ENCODE measurements around the gene L3MBTL3.

Gene L3MBTL3

GRCh38 chr6:130018292-130018743 is at the start of gene L3MBTL3:
L3MBTL3 (plus strand) TSS chr6:130018581; CDS start chr6:130042700, 24,119 bp downstream.
- DNase-seq (ENCODE audit: extremely low spot score, insufficient read length, low read depth) (peak; percentile 74), FAIRE-seq (peak; percentile 78)

GRCh38 chr6:129969064-129969463 is 49.3 kb upstream of the L3MBTL3 start:
- DNase-seq (ENCODE audit: extremely low spot score, insufficient read length, low read depth) = no peak
- no peak for FAIRE-seq

- FAIRE-seq = no peak
These were observed 42.3 kb upstream of the L3MBTL3 start for GRCh38 chr6:129976110-129976509.

GRCh38 chr6:129978148-129978916 is 40.0 kb upstream of the L3MBTL3 start:
- FAIRE-seq = no peak
- no peak for DNase-seq (ENCODE audit: extremely low spot score, insufficient read length, low read depth)

More at GRCh38 chr6:129976110-129976509, 42.3 kb upstream of the L3MBTL3 start:
- DNase-seq (ENCODE audit: extremely low spot score, insufficient read length, low read depth) = no peak

GRCh38 chr6:129980821-129981220 is 37.6 kb upstream of the L3MBTL3 start:
- DNase-seq (ENCODE audit: extremely low spot score, insufficient read length, low read depth) (no peak), FAIRE-seq (no peak)

GRCh38 chr6:129981598-129981997 is 36.8 kb upstream of the L3MBTL3 start:
- FAIRE-seq (no peak), DNase-seq (ENCODE audit: extremely low spot score, insufficient read length, low read depth) (no peak)

GRCh38 chr6:129989396-129989795 is 29.0 kb upstream of the L3MBTL3 start:
- DNase-seq (ENCODE audit: extremely low spot score, insufficient read length, low read depth) (no peak), FAIRE-seq (no peak)

GRCh38 chr6:129992881-129993280 is 25.5 kb upstream of the L3MBTL3 start:
- DNase-seq (ENCODE audit: extremely low spot score, insufficient read length, low read depth) (no peak), FAIRE-seq (no peak)

- no peak for FAIRE-seq
- DNase-seq (ENCODE audit: extremely low spot score, insufficient read length, low read depth) = no peak
These were observed 24.0 kb upstream of the L3MBTL3 start for GRCh38 chr6:129994410-129994809.

- DNase-seq (ENCODE audit: extremely low spot score, insufficient read length, low read depth) = no peak
- no peak for FAIRE-seq
These were observed 22.0 kb upstream of the L3MBTL3 start for GRCh38 chr6:129996387-129996786.

- FAIRE-seq (no peak), DNase-seq (ENCODE audit: extremely low spot score, insufficient read length, low read depth) (no peak)
These were observed 17.6 kb upstream of the L3MBTL3 start for GRCh38 chr6:130000526-130001421.

- no peak for FAIRE-seq
These were observed 10.0 kb upstream of the L3MBTL3 start for GRCh38 chr6:130008236-130008873.

GRCh38 chr6:130009146-130009545 is 9.2 kb upstream of the L3MBTL3 start:
- DNase-seq (ENCODE audit: extremely low spot score, insufficient read length, low read depth) (no peak), FAIRE-seq (no peak)

More at GRCh38 chr6:130008236-130008873, 10.0 kb upstream of the L3MBTL3 start:
- DNase-seq (ENCODE audit: extremely low spot score, insufficient read length, low read depth) = no peak

GRCh38 chr6:130010387-130010786 is 8.0 kb upstream of the L3MBTL3 start:
- FAIRE-seq = no peak
- no peak for DNase-seq (ENCODE audit: extremely low spot score, insufficient read length, low read depth)

GRCh38 chr6:130012728-130013127 is 5.7 kb upstream of the L3MBTL3 start:
- FAIRE-seq (no peak), DNase-seq (ENCODE audit: extremely low spot score, insufficient read length, low read depth) (no peak)

GRCh38 chr6:130018744-130019325 is 454 bp downstream of the L3MBTL3 start:
- no peak for DNase-seq (ENCODE audit: extremely low spot score, insufficient read length, low read depth)

GRCh38 chr6:130019326-130020072 is 1.1 kb downstream of the L3MBTL3 start:
- DNase-seq (ENCODE audit: extremely low spot score, insufficient read length, low read depth) (no peak), FAIRE-seq (no peak)

More at GRCh38 chr6:130018744-130019325, 454 bp downstream of the L3MBTL3 start:
- peak; percentile 38 for FAIRE-seq

- FAIRE-seq (no peak), DNase-seq (ENCODE audit: extremely low spot score, insufficient read length, low read depth) (no peak)
These were observed 1.9 kb downstream of the L3MBTL3 start for GRCh38 chr6:130020073-130020906.

Data from GM18507 (cell line).